NOMO-1 treated with dmso at 0.1 percent for 144 hours (cell line): Measurements from ENCODE around the gene CD93.

Experiments used
- DNase-seq: peaks from one replicate; lab custom pipeline; 2025; ENCODE audit not compliant: unreplicated experiment; lab: John Stamatoyannopoulos, UW

CD93 gene

DNA sequence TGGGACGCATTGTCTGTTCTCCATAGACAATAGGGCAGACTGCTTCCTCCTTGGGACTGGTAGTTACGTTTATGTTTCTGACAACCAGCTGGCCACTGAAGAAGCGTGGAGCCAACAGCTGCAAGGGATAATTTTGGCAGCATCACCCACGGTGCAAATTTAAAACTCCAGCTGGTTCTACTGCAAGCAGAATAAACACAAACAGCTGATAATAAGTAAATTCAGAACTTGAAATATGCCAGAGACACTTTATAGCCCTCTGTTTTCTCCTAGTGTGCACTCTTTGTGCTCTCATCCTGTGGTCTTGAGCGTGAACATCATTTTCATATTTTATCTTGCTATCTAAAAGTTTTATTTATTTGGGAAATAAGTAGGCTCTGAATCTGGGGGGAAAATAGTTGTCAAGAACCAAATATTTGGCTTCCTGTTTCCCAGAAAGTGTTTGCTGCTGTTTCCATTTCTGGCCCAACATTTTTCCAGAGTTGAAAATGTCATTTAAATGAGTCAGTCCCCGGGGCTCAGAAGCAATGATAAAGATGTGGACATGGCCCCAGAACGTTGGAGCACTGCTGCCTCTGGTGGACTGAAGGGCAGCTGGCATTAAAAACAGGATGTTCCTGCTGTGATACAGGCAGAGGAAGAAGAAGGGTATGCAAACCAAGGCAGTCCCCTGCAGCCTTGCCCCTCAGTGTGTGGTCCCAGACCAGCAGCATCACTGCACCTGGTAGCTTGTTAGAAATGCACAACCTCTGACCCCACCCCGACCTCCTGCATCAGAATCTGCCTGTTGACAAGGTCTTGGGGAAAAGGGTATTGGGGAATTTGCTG is 24.2 kb downstream of the CD93 start:
- DNase-seq = no peak

GRCh38 chr20:23061262-23061661 is 24.9 kb downstream of the CD93 start:
- DNase-seq = no peak

GRCh38 chr20:23060629-23061028 is 25.5 kb downstream of the CD93 start:
- no peak for DNase-seq

DNA sequence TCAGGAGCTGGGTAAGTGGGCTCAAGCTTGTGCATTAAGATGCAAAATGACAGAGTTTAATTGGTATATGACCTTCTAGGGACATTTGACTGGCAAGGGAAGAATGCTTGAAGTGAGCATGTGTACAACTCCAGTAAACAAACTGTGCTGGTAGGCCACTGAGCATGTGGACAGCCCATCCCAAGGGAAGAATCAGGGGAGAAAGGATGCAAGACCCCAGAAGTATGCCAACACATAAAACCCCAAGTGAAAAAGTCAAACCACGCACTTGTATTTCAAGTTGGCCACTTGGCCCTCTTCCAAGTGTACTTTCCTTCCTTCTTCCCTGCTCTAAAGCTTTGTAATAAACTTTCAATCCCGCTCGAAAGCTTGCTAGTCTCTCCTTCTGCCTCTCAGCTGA is 26.3 kb downstream of the CD93 start:
- no peak for DNase-seq

- no peak for DNase-seq
These were observed 27.1 kb downstream of the CD93 start for GRCh38 chr20:23059001-23059400.

- no peak for DNase-seq
These were observed 27.9 kb downstream of the CD93 start for GRCh38 chr20:23058240-23058639.

DNA sequence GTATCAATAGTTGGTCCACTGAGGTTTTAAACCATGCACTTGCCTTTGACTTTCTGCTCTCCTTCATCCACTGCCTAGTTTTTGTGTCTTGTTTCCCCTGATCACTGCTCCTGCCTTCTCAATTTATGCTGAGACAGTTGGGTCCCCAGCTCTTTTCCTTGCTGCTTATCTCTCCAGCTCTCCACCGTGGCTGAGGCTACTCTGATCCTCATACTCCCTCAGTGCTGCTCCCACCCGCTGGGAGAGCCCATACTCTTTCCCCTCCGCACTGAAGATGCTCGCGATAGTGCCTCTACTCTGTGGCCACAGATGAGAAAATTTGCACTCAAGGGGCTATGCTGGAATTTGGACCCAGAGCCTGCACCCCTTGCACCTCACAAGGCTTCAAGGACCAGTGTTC is 33.2 kb downstream of the CD93 start:
- no peak for DNase-seq

GRCh38 chr20:23050847-23051627 is 35.1 kb downstream of the CD93 start:
- peak; percentile 94 for DNase-seq

- no peak for DNase-seq
These were observed 35.9 kb downstream of the CD93 start for GRCh38 chr20:23050076-23050838.

GRCh38 chr20:23049201-23050075 is 36.7 kb downstream of the CD93 start, which contains the start of gene THBD:
Gene THBD, minus strand, starts transcription at chr20:23049672. Its CDS starts 168 bp downstream, at chr20:23049504.
- DNase-seq = peak; percentile 32

GRCh38 chr20:23048283-23049200 is 37.6 kb downstream of the CD93 start:
- DNase-seq = peak; percentile 84

DNA sequence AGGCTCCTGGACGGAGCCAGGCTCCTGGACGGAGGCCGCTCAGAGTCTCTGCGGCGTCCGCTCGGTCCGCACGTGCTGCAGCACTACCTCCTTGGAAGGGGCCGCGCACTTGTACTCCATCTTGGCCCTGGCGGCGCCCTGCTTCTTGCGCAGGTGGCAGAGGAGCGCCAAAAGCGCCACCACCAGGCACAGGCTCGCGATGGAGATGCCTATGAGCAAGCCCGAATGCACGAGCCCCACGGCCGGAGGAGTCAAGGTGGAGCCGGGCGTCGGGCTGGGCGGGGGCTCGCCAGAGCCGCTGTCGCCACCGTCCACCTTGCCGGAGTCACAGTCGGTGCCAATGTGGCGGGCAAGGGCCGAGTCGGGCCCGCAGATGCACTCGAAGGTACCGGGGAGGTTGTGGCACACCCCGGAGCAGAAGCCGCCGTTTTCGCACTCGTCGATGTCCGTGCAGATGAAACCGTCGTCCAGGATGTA is 38.3 kb downstream of the CD93 start:
- DNase-seq = peak; percentile 11

- DNase-seq = no peak
These were observed 39.0 kb downstream of the CD93 start for GRCh38 chr20:23047001-23047737.

DNA sequence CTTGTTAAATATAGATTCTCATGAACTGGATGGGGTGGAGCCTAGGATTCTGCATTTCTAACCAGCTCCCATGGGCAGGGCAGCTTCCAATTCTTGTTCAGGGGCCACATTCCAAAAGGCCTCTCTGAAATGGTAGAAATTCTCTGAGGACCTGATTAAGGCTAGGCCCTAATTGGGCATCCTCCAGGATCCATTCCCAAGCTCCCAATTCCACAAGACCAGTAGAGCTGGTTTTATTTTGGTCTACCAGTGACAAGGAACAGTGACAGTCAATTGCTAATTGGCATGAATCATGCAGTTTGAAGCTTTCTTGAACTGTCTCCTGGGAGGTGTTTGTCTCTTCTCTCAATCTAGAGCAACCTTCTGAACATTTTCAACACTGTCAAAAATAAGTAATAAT is 39.7 kb downstream of the CD93 start:
- no peak for DNase-seq

- DNase-seq = no peak
These were observed 42.7 kb downstream of the CD93 start for GRCh38 chr20:23043376-23043775.

DNA sequence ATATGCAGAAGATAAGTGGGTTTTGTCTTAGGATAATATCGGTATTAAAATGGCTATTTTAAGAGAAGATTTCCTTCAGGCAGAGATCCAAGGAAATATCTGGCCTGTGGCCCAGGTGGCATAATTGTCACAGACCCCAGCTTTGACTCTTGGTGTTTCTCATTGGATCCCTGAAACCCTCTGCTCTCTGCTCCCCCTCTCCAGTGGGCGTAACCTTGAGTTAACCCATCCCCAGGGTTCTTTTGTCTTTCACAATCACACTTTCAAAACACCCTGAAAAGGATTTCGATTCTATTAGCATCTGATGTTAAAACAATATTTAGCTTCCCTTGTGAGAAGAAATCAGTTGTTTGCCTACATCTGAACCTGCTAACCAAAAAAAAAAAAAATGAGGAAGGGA is 43.9 kb downstream of the CD93 start:
- DNase-seq = no peak

DNA sequence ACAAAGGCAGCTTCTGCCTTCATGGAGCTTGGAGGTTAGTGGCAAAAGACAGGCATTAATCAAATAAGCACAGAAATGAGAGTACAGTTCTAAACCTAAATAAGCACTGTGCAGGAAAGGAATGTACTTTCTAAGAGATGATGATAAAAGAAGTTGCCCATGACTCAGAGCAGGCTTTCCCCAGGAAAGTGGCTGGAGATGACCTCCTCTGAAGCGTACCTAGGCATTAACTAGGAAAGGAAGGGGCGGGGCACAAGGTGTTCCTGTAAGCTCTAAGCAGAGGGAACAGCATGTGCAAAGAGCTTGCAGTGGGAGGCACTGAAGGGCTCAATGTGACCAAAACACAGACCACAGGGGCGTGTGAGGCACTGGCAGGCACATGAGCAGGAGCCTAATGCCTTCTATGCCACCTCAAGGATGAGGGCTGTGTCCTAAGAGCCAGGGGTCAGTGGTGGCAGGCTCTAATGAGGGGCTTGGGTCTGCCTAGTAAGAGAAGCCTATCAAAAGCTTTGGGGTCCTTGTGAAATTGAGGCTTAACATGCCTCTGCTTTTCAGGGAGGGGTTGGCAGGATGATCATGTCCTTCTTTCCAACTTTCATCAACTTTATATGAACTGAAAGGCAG is 46.1 kb downstream of the CD93 start:
- no peak for DNase-seq
